AG09309 (cell line): Measurements from ENCODE around the gene MAP3K14.

Source experiments
- DNase-seq: peaks from one replicate; pipeline ENCODE4 v3.0.0-alpha.2; 2010; ENCODE audit warnings: low read depth
- H3K4me3 ChIP-seq: 2 replicates; pipeline ENCODE4 v1.5.1; 2011; ENCODE audit warnings: mild to moderate bottlenecking, low read depth, low read length, moderate library complexity; ENCODE audit not compliant: control insufficient read depth
- TF ChIP-seq, protein P1 (sequence below): IDR thresholded peaks from 2 replicates; pipeline ENCODE4 v1.5.1; 2011; ENCODE audit warnings: mild to moderate bottlenecking, low read depth, low read length, inconsistent platforms; ENCODE audit not compliant: insufficient read depth, control insufficient read depth; ENCODE audit errors: missing control alignments

MAP3K14 gene

DNA sequence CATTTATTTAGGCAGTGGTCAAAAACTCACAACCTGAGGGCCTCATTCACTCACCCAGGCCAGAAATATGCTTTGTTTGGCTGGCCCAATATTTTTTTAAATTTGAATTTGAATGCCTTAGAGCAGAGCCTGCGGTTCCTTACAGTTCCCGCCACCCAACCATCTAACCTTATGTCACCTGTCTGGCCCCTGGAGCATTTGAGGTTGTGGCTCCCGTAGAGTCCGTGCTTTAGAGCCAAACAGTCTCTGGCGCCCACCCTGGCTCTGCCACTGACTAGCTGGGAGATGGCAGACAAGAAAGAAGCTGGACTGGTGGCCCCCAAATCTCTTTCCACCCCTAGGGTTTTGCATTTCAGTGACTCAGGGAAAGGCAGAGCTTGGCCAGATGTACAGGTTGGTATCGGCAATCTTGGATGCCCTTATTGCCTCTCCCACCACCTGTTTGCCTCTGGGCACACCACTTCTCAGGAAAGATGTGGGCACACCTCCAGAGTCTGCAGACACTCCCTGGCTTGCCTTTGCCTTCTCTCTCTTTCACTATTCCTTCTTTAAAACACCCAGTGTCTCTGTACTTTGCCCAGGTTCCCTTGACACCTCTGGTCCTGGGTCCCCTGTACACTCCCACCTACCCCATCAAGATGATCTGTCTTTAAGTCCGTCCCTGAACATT, 1.9 kb upstream of the MAP3K14 start:
- TF ChIP-seq, protein P1, sequence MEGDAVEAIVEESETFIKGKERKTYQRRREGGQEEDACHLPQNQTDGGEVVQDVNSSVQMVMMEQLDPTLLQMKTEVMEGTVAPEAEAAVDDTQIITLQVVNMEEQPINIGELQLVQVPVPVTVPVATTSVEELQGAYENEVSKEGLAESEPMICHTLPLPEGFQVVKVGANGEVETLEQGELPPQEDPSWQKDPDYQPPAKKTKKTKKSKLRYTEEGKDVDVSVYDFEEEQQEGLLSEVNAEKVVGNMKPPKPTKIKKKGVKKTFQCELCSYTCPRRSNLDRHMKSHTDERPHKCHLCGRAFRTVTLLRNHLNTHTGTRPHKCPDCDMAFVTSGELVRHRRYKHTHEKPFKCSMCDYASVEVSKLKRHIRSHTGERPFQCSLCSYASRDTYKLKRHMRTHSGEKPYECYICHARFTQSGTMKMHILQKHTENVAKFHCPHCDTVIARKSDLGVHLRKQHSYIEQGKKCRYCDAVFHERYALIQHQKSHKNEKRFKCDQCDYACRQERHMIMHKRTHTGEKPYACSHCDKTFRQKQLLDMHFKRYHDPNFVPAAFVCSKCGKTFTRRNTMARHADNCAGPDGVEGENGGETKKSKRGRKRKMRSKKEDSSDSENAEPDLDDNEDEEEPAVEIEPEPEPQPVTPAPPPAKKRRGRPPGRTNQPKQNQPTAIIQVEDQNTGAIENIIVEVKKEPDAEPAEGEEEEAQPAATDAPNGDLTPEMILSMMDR, result no peak
- no peak overlapping the region for H3K4me3 ChIP-seq
- no peak for DNase-seq

DNA sequence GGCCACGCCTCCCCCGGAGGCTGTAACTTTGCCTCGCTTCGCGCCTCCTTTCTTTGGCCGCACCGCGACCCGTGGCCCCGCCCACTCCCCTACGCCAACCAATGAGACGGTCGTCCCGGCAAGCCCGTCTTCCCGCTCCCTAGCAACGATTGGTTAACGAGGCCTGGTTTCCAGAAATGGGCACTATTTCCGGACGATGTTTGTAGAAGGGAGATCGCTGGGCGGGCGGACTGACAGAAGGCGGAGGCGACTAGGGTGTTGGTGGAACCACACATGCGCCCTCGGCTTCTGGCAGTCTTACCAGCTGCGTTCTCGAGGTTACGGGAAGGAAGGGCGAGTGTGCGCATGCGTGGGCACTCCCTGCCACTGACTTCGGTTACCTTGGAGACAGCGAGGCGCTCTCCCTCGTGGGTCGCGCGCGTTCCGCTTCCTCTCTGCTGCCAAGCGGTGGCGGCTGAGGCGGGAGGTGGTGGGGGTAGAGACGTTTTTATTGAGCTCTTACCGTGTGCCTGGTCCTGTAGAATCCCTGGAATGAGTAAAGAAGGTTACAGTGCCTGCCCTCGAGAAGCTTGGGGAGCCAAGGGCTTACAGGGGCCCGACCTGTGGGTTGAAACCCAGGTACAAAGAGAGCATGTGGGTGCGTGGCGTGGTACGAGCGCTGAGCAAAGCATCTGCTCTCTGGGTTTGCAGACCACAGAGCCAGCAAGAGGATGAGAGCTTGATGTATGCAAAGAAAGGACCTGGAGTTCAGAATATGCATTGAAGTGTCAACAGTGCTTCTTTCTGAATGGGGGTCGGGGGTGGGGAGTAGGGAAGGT, 500 bp upstream of the MAP3K14 start:
- peak overlapping the region; percentile 50 for H3K4me3 ChIP-seq
- peak; percentile 100 for DNase-seq
- TF ChIP-seq, protein P1, result no peak

DNA sequence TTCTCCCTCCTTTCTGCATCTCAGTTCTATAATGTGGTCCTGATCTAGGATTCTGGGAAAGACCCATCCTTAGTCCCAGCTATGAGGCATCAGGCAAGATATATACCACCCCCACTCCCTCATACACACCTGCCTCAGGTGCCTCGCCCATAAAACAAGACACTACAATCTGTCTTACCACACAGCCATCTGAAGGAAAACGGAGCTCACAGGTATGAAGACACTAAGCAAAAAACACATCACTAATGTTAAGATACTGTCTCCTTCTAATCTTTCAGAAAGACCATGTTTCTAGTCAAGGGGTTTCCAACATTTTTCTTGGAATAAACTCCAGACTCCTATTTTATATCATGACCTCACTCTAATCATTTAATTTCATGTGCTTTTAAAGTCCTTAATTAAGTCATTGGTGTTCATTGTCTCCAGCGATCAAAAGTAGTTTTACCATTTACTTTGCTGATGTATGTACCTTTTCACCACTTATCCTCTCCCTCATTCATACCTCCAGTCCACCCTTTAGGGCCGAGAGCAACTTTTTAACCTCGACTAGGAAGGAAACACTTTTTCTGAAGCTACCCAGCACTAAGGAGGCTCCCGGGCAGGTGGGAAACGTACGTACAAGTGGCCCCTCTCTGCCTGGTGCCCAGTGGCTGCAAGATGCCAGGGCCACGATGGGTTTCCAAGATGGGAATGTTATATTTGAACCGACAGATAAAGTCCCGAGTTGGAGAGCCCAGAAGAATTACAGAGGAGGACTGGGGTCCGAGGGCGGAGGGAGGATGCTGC, 979 bp downstream of the MAP3K14 start:
- DNase-seq, result no peak
- peak overlapping the region; percentile 95 for H3K4me3 ChIP-seq
- TF ChIP-seq, protein P1, result no peak

DNA sequence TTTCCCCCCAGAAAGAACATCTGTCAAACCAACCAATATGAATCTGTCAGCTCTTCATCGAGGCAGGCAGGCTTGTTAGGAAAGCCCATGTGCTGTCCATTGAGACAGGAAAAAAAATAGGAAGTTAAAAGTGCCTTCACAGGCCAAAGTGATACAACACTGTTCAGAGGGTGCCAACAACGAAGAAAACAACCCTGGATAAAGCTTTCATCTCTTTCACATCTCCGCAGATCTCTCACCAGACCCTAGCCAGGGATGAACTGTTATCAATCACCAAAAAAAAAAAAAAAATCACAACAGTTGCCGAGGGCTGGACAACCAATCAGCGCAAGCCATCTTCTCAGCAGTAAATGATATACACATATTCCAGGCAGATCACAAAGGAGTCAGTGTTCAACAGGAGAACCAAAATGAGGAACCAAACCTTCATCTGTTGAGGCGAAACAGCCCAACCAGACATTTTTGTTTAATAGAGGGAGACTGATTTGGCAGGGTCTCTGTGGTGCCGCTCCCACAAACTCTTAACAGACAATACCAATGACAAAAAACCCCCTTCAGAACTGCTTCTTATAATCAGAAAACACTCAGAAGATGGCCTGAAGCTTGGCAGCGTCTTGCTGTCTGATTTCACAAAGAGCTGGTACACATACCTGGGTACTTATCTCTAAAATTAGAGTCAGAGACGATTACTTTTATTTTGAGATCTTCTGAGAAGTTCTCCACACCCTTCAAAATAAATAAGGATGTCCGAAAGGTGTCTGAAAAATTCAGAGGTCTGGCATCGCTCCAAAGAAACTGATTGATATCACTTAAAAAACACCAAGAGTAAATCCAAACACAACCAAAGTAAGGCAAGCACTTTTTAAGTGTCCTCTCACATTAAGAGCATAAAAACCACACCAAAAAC, 1.8 kb downstream of the MAP3K14 start:
- DNase-seq, result no peak
- TF ChIP-seq, protein P1, result no peak
- peak overlapping the region; percentile 95 for H3K4me3 ChIP-seq

DNA sequence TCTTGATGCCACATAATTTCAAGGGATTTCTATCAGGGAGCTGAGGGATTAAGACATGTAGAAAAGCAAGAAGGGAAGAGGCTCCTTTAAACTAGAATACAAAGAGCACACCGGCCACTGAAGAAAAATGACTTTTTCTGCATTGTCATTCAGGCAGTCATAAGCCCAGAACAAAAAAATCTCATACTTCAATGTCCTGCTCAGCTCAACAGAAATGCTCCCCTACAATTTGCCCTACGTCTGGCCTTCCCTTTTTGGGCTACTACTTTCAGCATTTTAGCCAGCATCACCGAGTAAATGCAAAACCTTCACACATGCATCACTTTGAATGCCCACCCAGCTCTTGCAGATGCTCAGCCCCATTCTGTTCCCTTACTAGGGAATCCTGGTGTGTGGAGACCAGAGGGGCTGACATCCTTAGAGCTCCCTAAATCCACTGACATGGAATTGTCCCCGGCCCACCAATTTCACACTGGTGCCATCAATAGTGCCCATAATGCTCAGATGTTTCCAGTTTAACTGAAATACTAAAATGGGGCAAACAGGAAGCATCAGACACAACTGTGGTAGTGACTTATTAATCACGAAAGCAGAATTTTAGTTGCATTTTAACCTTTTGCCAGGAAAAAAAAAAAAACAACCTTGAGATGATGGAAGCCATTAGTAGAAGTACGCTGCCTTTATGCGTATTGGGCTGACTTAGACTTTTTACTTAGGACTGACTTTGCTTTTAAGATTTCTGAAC, 2.7 kb downstream of the MAP3K14 start:
- TF ChIP-seq, protein P1, result no peak
- no peak for DNase-seq
- peak overlapping the region; percentile 95 for H3K4me3 ChIP-seq

DNA sequence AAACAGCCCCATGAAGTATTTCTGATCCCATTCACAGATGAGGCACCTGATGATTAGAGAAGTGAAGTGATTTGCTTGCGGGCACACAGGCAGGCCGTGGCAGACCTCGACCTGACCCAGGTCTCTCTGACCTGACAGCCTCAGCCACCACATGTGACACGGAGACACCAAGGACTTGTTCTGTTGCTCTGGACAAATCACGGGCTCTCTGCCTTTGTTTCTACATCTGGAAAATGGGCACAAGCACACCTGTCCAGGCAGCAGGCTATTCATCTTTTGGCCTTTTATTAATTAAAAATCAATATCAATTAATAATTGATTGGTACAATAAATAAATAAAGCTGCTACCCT, 3.4 kb downstream of the MAP3K14 start:
- H3K4me3 ChIP-seq, result peak overlapping the region; percentile 23
- TF ChIP-seq, protein P1, result no peak
- DNase-seq, result no peak
